ENCODE results near the gene AP1S3.
"Not testable (repeated sequence)": the region's sequence is repeated elsewhere in the genome, so short reads cannot be mapped to it uniquely, and the experiment has no call there.

The AP1S3 gene

DNA sequence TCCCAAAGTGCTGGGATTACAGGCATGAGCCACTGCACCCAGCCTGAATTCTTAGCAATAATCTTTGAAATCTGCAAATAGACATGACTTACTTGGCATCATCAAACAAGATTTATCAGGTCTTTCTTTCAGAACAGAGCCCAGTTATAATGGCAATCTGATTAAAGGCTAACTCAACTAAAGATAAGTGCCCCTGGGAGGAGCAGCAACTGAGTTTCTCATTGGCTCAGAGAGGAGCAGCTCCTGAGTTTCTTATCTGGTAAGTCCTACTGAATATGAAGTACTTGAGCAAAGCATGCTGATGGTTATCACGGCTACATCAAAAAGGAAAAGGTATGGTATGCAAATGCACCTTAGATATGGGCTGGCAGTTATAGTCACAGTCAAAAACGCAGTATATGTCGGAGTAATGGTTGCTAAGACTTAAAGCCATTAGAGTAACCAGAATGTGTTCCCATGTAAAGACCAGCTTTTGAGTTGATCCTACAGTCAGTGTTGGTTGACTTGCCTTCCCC lies 15.0 kb upstream of the AP1S3 start:
- no peak for DNase-seq

DNA sequence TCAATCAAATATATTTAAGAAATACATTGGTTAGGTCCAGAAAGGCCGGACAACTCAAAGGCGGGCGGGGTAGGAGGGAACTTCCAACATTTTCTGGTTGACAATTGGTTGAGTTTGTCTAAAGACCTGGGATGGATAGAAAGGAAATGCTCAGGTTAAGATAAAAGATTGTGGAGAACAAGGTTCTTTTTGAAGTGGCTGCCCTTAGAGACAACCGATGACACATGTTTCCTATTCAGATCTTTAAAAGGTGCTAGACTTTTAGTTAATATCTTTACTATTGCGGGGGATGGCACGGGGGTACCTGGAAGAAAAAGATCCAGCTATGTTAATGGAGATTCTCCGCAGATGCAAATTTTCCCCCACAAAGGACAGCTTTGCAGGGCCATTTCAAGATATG lies 10.0 kb upstream of the AP1S3 start:
- DNase-seq: no peak

DNA sequence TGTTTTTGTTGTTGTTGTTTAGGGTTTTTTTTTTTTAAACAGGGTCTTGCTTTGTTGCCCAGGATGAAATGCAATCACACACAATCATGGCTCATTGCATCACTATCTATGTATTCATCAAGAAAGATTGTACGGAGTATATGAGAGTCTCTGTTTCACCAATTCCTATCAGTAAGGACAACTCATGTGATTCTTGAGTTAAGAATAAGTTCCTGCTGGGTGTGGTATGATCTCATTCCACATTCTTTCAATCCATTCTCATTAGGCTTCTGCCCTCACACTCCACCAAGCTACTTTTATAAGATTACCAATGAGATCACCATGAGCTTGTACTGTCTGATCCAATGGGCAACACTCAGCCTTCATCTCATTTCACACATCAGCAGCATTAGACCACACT lies 9.1 kb upstream of the AP1S3 start:
- no peak for DNase-seq

DNA sequence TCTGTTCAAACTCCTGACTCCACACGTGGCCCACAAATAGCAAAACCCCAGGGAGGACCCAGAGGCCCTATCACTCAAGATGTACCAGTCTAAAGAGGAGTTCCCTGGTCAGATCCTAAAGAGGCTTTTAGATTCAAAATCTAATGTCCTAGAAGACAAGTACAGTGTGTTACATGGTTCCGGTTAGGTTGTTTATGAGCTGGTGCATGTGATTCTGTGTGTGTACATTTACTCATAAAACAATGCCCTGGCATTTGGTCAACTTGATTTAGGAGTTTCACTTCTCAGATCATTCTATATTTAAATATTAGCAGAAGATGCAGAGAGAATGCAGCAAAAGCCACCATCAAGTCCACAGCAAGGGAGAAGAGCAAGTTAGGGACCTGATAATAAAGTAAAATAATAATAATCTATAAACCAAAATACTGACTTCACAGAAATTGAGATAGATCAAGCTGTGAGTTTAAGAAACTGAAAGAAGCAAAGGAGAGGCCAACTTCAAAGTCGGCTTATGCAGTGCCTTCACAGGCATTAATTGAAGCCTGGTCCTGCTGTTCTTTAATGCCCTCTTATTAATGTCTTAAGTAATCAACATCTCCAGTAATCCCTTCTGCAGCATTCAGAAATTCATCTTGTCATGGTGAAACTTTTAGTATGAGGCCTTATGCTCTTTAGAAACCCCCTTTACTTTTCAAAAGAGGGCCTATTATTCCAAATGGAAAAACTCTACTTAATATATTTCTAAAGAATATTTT lies 4.2 kb upstream of the AP1S3 start:
- DNase-seq: no peak

DNA sequence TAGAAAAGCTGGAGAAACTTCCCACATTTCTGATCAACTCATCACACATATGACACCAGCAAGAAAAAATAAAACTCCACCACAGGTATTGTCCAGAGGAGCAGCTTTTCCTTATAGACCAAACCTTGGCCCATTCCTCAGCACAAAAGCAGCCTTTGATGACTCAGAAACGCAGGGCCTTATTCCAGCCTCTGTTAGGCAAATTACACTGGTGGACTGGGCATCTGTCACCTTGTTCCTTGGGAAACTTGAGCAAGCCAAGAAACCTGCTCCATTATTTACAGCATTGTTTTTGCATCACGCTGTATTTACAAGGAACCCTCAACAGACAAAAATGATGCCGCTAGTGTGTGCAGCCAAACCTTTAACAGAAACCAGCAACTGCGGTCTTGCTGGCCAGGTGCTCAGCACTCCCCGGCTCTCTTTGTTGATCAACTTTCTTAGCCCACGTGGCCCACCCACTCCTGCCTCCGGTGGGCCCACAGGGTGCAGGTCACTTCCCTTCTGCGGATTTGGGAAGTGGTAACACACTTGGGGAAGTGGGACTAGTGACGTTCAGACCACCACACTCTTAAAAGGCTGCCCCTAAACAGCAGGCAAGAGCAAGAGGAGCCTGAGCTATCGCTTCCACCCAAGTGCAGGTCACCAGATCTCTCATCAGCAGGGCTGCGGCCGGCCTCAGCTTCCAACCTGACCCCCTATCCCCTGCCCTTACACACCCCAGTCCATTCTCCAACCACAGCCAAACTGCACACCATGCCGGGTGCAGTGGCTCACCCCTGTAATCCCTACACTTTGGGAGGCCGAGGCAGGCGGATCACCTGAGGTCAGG lies 1.5 kb downstream of the AP1S3 start:
- no peak for DNase-seq

DNA sequence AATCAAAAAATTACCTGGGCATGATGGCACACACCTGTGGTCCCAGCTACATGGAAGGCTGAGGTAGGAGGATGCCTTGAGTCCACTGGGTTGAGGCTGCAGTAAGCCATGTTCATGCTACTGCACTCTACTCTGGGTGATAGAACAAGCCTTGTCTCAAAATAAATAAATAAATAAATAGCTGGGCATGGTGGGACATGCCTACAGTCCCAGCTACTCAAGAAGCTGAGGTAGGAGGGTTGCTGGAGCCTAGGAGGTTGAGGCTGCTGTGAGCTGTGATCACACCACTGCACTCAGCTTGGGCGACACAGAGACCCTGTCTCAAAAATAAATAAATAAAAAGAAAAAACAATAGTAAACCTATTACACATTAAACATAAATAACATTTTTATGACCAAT lies 3.0 kb downstream of the AP1S3 start:
- DNase-seq: no peak

DNA sequence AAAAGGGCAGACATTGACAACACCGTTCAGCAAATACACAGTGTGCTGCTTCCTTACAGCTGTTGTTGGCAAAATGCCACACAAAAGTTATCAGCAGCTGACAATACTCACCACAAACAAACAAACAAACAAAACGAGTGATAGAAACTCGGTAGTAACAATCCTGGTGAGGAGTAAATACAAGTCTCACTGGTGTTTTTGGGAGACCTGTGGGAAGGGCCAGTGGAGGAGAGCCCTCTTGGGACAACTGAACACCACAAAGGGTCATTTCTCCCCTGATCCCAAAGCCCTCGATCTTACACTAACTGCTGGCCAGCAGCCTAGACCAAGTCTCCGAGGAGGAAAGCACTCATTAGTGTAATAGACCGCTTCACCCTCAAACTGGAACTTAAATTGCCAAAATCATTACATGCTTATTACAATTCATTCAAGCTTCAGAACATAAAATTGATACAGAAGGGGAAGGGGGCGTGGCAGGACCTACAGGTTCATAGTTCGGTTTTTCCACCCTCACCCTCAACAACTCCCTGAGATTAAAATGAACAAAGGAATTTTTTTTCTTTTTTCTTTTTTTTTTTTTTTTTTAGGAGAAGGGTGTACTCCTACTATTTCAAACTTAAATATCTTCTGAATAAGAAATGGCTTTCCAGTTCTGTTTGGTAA lies 5.0 kb downstream of the AP1S3 start:
- DNase-seq: no peak

DNA sequence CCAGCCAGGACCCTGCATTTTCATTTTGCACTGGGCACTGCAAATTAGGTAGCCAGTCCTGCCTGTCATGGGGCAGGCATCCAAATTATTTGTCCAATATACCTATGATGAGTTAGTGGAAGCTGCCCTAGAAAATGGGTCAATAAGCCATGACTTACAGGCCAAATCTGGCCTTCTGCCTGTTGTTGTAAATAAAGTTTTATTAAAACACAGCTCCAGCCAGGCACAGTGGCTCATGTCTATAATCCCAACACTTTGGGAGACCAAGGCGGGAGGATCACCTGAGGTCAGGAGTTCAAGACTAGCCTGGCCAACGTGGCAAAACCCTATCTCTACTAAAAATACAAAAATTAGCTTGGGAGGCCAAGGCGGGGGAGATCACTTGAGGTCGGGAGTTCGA lies 8.3 kb downstream of the AP1S3 start:
- DNase-seq: no peak

DNA sequence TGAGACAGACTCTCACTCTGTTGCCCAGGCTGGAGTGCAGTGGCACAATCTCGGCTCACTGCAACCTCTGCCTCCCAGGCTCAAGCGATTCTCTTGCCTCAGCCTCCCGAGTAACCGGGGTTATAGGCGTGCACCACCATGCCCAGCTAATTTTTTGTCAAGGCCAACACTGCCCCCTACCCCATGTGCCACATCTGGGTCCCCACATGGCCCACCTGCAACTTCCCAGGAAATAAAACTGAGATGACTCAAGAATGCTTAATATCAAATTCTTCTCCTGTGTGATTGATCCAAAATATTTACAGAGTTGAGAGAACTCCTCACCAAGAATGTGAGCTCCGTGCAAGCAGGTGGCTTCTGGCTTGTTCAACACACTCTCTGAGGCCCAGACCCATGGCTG lies 9.1 kb downstream of the AP1S3 start:
- DNase-seq: no peak

DNA sequence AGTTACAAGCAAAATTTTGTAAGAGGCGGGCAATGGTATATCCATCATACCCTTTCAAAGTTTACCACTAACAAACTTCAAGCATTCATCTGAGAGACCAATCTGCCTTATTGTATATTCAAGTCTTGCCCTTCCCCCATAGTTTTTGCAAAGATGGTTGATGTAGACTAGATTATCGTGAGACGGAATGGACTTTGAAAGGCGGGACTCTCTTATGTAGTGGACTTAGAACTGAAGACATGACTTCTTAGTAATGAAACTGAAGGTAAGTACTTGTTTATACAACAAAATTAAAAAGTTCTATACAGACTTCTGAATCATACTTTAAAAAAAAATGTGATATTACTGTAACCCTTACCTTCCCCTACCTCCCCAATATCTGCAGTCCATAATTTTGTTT lies 10.4 kb downstream of the AP1S3 start:
- no peak for DNase-seq

DNA sequence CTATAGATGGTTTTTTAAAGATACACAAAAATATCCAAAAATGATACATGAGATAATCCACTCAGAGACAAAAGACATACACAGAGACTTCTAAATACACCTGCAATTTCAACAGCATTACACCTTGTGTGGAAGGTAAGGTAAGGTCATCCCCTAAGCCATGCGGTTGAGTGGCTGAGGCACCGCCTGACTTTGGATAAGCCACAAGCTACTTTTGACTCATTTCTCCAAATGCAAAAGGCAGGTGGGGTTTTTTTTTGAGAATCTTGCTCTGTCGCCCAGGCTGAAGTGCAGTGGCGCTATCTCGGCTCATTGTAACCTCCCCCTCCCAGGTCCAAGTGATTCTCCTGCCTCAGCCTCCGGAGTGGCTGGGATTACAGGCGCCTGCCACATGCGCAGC lies 13.1 kb downstream of the AP1S3 start:
- no peak for DNase-seq

DNA sequence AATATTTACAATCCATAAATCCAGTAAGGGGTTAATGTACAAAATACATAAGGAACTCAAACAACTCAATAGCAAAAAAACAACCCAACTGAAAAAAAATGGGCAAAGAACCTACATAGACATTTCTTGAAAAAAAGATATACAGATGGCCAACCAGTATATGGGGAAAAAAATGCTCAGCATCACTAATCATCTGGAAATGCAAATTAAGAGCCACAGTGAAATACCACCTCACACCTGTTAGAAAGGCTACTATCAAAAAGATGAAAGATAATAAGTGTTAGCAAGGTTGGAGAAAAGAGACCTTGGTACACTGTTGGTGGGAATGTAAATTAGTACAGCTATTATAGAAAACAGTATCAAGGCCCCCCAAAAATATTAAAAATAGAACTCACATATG lies 14.6 kb downstream of the AP1S3 start:
- no peak for DNase-seq

DNA sequence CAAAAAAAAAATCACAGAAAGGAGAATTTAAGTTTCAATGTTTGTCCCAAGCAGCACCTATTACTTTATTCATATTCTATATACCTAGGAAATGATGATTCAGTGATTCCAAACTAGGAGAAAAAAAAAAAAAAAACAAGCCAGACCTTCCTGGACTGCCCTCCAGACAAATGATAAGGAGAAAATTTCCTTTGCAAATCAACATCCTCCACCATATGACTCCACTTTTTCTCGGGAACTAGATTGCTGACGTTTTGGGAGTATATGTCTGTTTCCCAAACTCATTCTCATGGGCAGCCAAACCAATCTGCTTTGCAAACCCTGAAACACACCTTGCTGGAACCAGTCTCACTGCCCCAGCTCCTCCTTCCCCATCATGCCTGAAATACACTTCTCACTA lies 16.8 kb downstream of the AP1S3 start:
- no peak for DNase-seq

DNA sequence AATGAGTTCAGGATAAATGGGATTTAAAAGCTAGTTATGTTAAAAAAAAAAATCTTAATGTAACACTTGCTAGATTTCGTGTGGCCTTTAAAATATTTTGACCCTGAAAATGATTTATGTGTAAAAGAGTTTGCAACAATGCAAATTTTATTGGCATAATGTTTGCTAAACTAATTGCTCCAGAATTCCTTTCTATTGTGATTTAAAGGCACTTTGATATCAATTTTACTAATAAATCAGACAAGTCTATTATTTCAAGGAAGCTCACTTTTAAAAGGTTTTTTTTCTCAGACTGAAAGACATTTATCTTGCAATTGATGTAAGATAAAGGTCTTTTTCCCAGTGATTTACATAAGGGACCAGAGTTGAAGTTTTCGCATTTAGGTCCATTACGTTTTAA lies 17.5 kb downstream of the AP1S3 start:
- DNase-seq: no peak

DNA sequence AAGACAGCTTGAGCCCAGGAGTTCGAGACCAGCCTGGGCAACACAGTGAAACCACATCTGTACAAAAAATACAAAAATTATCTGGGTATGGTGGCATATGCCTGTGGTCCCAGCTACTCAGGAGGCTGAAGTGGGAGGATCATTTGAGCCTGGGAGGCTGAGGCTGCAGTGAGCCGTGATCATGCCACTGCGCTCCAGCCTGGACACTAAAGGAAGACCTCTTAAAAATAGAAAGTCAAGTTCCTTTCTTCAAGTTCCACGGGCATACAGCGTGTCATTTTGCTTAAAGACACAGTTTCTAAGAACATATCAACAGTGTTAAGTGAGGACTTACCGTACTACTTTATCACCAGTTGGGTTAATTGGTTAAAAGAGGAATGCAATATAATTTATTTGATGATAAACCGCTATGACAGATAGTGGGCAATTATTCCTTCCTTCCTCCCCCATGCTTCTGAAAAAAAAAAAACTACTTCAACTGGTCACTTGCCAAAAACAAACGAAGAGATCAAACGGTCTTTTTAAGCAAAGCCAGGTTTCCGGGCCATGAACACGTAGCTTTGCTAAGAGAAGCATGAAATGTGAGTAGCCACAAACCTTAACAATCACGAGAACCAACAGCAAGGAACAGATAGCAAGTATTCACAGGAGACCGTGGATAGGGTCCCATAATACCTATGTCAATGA lies 21.4 kb downstream of the AP1S3 start:
- DNase-seq: no peak

DNA sequence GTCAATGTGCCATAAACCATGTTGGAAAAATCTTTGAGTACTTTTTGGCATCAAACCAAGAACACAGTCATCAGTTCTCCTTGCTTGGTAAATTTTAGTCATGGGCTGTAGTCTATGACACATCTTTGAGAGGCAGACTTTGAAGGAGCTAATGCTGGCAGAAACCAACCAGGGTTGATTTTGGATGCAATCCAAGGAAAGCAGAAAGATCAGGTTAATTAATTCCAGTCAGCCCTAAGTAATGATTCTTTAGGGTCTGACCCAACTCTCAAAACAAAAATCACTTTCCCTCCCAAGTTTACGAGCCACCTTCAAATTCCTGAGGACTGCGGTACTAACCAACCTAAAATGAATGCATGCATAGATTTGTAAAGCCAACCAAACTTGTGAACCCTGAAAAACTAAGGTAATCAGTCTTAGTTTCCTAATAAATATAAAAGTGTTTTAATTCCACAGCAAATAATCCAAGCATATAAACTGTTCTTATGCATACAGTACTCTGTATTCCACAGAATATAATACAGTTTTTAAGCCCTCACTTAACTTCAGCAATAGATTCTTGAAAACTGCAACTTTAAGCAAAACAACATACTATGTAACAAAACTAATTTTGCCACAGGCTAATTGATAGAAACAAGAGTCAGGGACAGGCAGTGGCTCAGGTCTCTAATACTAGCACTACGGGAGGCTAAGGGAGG lies 22.0 kb downstream of the AP1S3 start:
- DNase-seq: no peak

DNA sequence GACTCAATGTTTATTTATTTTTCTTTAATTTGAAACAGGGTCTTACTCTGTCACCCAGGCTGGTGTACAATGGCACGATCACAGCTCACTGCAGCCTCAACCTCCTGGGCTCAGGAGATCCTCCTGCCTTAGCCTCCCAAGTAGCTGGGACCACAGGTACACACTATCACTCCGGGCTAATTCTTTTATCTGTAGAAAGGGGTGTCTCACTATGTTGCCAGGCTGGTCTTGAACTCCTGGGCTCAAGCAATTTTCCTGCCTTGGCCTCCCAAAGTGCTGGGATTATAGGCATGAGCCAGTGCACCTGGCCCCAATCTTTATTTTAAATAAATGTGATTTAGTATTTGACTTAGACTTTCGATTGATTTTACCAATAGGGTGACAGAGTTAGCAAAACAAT lies 22.6 kb downstream of the AP1S3 start:
- DNase-seq: not testable (repeated sequence)

DNA sequence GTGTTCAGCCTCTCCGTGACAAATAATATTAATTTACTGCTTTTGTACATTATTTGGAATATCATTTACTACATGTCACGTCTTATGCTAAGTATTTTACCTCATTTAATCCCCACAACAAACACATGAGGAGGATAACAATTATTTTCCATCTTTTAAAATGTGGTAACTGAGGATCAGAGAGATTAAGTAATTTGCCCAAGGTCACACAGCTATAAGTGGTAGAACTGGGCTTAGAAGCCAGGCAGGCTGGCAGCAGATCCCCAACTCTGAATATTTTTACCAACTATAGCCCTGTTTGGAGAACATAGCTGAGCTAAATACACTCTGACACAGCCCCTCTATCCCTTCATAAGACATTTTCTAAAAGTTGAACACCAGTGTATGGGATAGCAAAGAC lies 24.1 kb downstream of the AP1S3 start:
- no peak for DNase-seq

DNA sequence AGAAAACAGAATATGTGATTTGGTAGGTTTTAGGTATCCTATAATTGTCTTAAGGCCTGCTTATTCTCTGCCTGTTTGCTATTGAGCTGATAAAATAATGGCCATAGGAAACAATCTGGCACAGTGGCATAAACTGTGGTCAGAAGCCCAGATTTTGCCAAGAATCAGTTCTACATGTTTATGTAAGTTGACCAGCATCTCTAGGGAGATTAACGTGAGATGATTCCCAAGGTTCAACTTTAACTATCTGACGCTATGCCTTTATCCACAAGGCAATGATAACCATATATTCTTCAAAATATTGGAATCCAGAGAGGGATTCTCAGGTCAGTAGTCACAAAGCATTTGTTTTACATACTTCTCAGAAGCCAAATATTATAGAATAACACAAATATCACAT lies 25.6 kb downstream of the AP1S3 start:
- DNase-seq: no peak

DNA sequence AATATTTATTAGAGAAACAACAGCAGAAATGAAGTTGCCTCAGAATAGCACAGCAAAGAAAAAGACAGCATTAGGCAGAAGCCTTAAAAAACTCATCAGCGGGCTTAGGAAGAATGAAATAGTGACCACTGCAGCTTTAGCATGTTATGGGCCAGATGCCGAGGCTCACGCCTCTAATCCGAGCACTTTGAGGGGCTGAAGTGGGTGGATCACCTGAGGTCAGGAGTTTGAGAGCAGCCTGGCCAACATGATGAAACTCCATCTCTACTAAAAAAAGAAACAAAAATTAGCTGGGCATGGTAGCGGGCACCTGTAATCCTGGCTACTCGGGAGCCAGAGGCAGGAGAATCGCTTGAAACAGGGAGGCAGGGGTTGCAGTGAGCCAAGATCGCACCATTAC lies 32.4 kb downstream of the AP1S3 start:
- DNase-seq: no peak

DNA sequence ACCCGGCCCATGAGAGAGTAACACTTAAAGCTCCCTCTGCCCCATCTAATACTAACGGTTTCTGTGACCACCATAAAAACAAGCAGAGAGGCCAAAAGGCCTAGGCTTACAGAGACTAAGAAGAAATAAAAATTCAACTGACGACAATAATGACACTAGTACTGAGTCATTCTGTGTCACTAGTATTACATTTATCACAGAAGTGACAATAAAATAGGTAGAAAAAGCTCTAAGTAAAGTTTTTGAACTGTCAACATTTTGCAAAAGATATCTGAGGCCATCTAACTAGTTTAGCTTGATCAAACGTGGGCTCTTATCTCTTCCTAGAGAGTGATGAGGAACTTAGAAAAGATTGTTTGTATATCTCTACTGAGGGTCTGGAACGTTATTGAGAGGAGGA lies 35.6 kb downstream of the AP1S3 start:
- DNase-seq: no peak

DNA sequence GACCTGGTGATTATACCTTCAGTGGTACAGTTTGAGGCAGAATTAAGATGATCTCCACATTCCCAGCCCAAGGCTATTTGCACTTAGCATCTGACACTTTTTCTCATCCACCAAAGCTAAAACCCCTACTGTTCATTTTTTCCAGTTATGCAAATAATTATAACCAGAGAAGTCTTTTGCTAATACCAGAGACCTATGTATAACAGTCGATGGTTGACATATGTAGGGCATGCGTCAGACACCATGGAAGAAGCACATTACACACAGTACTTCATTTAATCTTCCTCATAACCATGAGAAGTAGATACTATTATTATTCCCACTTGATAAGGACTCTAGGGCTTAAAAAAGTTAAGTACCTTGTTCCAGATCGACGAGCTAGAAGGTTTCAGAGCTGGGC lies 36.5 kb downstream of the AP1S3 start:
- DNase-seq: no peak

All from stimulated activated CD4-positive, alpha-beta T cell treated with anti-CD3 and anti-CD28 coated beads, Interleukin-4, amount 100 ng/mL, for 24 hours (primary cell).